GM18868 (cell line): ENCODE data around the gene CBFA2T3.

Experiments
- ATAC-seq: cut with Tn5 transposase; IDR thresholded peaks from one replicate; pipeline ENCODE4 v1.9.1; 2021; ENCODE audit warnings: mild to moderate bottlenecking, moderate library complexity; ENCODE audit not compliant: unreplicated experiment

Gene CBFA2T3

GRCh38 chr16:88911946-88912310 is 65.1 kb downstream of the CBFA2T3 start:
- no peak for ATAC-seq

GRCh38 chr16:88911136-88911945 is 65.7 kb downstream of the CBFA2T3 start:
- ATAC-seq, result no peak

GRCh38 chr16:88910284-88911135 is 66.5 kb downstream of the CBFA2T3 start:
- ATAC-seq, result no peak

- ATAC-seq, result no peak
Observed at GRCh38 chr16:88909431-88910210, 67.4 kb downstream of the CBFA2T3 start.

- no peak for ATAC-seq
Observed at GRCh38 chr16:88908307-88908706, 68.7 kb downstream of the CBFA2T3 start.

- no peak for ATAC-seq
Observed at GRCh38 chr16:88907768-88908167, 69.2 kb downstream of the CBFA2T3 start.

GRCh38 chr16:88906535-88907105 is 70.4 kb downstream of the CBFA2T3 start:
- no peak for ATAC-seq

- ATAC-seq, result no peak
Observed at GRCh38 chr16:88906020-88906419, 71.0 kb downstream of the CBFA2T3 start.

GRCh38 chr16:88905563-88905962 is 71.4 kb downstream of the CBFA2T3 start:
- no peak for ATAC-seq

- ATAC-seq, result no peak
Observed at GRCh38 chr16:88904676-88905365, 72.2 kb downstream of the CBFA2T3 start.

GRCh38 chr16:88903267-88903666 is 73.7 kb downstream of the CBFA2T3 start:
- ATAC-seq, result no peak

GRCh38 chr16:88902744-88903143 is 74.3 kb downstream of the CBFA2T3 start:
- no peak for ATAC-seq

- no peak for ATAC-seq
Observed at GRCh38 chr16:88901718-88902337, 75.2 kb downstream of the CBFA2T3 start.

GRCh38 chr16:88900662-88901052 is 76.3 kb downstream of the CBFA2T3 start:
- ATAC-seq, result no peak

- no peak for ATAC-seq
Observed at GRCh38 chr16:88899901-88900661, 76.9 kb downstream of the CBFA2T3 start.

GRCh38 chr16:88897696-88898425 is 79.1 kb downstream of the CBFA2T3 start:
- no peak for ATAC-seq

GRCh38 chr16:88896238-88897070 is 80.6 kb downstream of the CBFA2T3 start:
- ATAC-seq, result no peak

GRCh38 chr16:88895335-88895734 is 81.7 kb downstream of the CBFA2T3 start:
- ATAC-seq, result no peak
